Astrocyte (in vitro differentiated cells and primary cell): ENCODE measurements around the gene CPNE2. TPM values are rescaled to one million over a fixed set of nuclear protein-coding genes. Genes with fewer than 3 reads are reported as not detected.

Source experiments
- DNase-seq: peaks from one replicate; pipeline ENCODE4 v3.0.0-alpha.2; 2010; ENCODE audit warnings: low read depth
- FAIRE-seq: peaks from 2 replicates; lab custom pipeline; 2011; peaks lifted over from hg19 to GRCh38; lab: Jason Lieb, UNC
- H2AFZ ChIP-seq: 2 replicates; pipeline ENCODE4 v1.6.0; 2012; ENCODE audit warnings: low read depth, low read length, inconsistent platforms
- H3K27ac ChIP-seq: 2 replicates; pipeline ENCODE4 v1.5.1; 2011; ENCODE audit warnings: low read depth, low read length, inconsistent platforms
- H3K27me3 ChIP-seq: 2 replicates; pipeline ENCODE4 v1.6.0; 2011; ENCODE audit warnings: low read length, inconsistent platforms; ENCODE audit not compliant: insufficient read depth
- H3K36me3 ChIP-seq: 2 replicates; pipeline ENCODE4 v1.5.1; 2011; ENCODE audit warnings: low read length, inconsistent platforms; ENCODE audit not compliant: insufficient read depth
- H3K4me1 ChIP-seq: 2 replicates; pipeline ENCODE4 v1.5.1; 2011; ENCODE audit warnings: low read length, inconsistent platforms; ENCODE audit not compliant: insufficient read depth
- H3K4me2 ChIP-seq: 2 replicates; pipeline ENCODE4 v1.6.0; 2012; ENCODE audit warnings: low read length, inconsistent platforms
- H3K4me3 ChIP-seq: 2 replicates; pipeline ENCODE4 v1.5.1; 2011; ENCODE audit warnings: low read depth, mild to moderate bottlenecking, low read length, inconsistent platforms; ENCODE audit not compliant: insufficient read depth
- H3K79me2 ChIP-seq: 2 replicates; pipeline ENCODE4 v1.6.0; 2012; ENCODE audit warnings: mild to moderate bottlenecking, low read length, inconsistent platforms; ENCODE audit not compliant: insufficient read depth
- H3K9ac ChIP-seq: 2 replicates; pipeline ENCODE4 v1.6.0; 2012; ENCODE audit warnings: mild to moderate bottlenecking, low read length, inconsistent platforms
- H3K9me3 ChIP-seq: 2 replicates; pipeline ENCODE4 v1.5.1; 2012; ENCODE audit warnings: low read depth, mild to moderate bottlenecking, low read length, inconsistent platforms; ENCODE audit not compliant: insufficient read depth
- H4K20me1 ChIP-seq: 2 replicates; pipeline ENCODE4 v1.6.0; 2012; ENCODE audit warnings: low read length, inconsistent platforms; ENCODE audit not compliant: insufficient read depth
- H3K27ac Mint-ChIP-seq: one replicate; pipeline ENCODE4 v1.8.0; 2021; ENCODE audit warnings: mild to moderate bottlenecking, mixed read lengths; ENCODE audit not compliant: unreplicated experiment
- H3K27me3 Mint-ChIP-seq: one replicate; pipeline ENCODE4 v1.8.0; 2021; ENCODE audit warnings: low read depth, mixed read lengths; ENCODE audit not compliant: unreplicated experiment
- H3K36me3 Mint-ChIP-seq: one replicate; pipeline ENCODE4 v1.8.0; 2021; ENCODE audit warnings: low read depth, mixed read lengths; ENCODE audit not compliant: unreplicated experiment
- H3K4me1 Mint-ChIP-seq: one replicate; pipeline ENCODE4 v1.8.0; 2021; ENCODE audit warnings: low read depth, mixed read lengths; ENCODE audit not compliant: unreplicated experiment
- H3K4me3 Mint-ChIP-seq: one replicate; pipeline ENCODE4 v1.8.0; 2021; ENCODE audit warnings: mild to moderate bottlenecking, moderate library complexity, mixed read lengths; ENCODE audit not compliant: unreplicated experiment
- H3K9me3 Mint-ChIP-seq: one replicate; pipeline ENCODE4 v1.8.0; 2021; ENCODE audit warnings: mild to moderate bottlenecking, mixed read lengths; ENCODE audit not compliant: unreplicated experiment
- EZH2 ChIP-seq: IDR thresholded peaks from 2 replicates; pipeline ENCODE4 v1.6.1; 2012; ENCODE audit warnings: mild to moderate bottlenecking, low read length, inconsistent platforms; ENCODE audit not compliant: insufficient read depth
- total RNA-seq: library from RNA; stranded (reverse); gene quantifications from 2 replicates; pipeline ENCODE4 v1.2.1, GENCODE V29; 2021
- TF ChIP-seq, protein P1 (sequence below): IDR thresholded peaks from 2 replicates; pipeline ENCODE4 v1.5.1; 2011; ENCODE audit warnings: low read depth, mild to moderate bottlenecking, inconsistent platforms, low read length, moderate library complexity; ENCODE audit not compliant: insufficient read depth

The CPNE2 gene
- total RNA-seq, 1 donor from 2014 or later = 19.3 TPM

- no peak overlapping the region for H3K4me3 ChIP-seq
- Mint-ChIP-seq H3K4me1 (peaks cover 8% of the 10 kb centered on the region), H3K36me3 (peaks cover 10% of the 10 kb centered on the region), H3K27me3 (peaks cover 8% of the 10 kb centered on the region), H3K9me3 (no peaks in the 10 kb centered on the region), H3K27ac (no peak overlapping the region), H3K4me3 (no peak overlapping the region)
- no peak overlapping the region for H2AFZ ChIP-seq
- no peaks in the 10 kb centered on the region for H3K27me3 ChIP-seq
- H3K9me3 ChIP-seq = no peaks in the 10 kb centered on the region
- H3K9ac ChIP-seq = no peak overlapping the region
- TF ChIP-seq EZH2 = no peak
- TF ChIP-seq, protein P1, sequence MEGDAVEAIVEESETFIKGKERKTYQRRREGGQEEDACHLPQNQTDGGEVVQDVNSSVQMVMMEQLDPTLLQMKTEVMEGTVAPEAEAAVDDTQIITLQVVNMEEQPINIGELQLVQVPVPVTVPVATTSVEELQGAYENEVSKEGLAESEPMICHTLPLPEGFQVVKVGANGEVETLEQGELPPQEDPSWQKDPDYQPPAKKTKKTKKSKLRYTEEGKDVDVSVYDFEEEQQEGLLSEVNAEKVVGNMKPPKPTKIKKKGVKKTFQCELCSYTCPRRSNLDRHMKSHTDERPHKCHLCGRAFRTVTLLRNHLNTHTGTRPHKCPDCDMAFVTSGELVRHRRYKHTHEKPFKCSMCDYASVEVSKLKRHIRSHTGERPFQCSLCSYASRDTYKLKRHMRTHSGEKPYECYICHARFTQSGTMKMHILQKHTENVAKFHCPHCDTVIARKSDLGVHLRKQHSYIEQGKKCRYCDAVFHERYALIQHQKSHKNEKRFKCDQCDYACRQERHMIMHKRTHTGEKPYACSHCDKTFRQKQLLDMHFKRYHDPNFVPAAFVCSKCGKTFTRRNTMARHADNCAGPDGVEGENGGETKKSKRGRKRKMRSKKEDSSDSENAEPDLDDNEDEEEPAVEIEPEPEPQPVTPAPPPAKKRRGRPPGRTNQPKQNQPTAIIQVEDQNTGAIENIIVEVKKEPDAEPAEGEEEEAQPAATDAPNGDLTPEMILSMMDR = no peak
- no peak overlapping the region for H3K27ac ChIP-seq
- H3K79me2 ChIP-seq = no peaks in the 10 kb centered on the region
- H4K20me1 ChIP-seq = no peaks in the 10 kb centered on the region
- DNase-seq (no peak), FAIRE-seq (no peak)
- H3K36me3 ChIP-seq = no peaks in the 10 kb centered on the region
- no peak overlapping the region for H3K4me2 ChIP-seq
- no peaks in the 10 kb centered on the region for H3K4me1 ChIP-seq
These were observed 48.7 kb downstream of the CPNE2 start for GRCh38 chr16:57140931-57141668.

GRCh38 chr16:57141822-57142631 is 49.6 kb downstream of the CPNE2 start:
- H3K27me3 ChIP-seq = no peaks in the 10 kb centered on the region
- no peak overlapping the region for H3K4me3 Mint-ChIP-seq
- no peaks in the 10 kb centered on the region for H3K79me2 ChIP-seq
- H3K9me3 Mint-ChIP-seq = no peaks in the 10 kb centered on the region
- no peak for DNase-seq
- H3K4me2 ChIP-seq = no peak overlapping the region
- H3K36me3 Mint-ChIP-seq = peaks cover 10% of the 10 kb centered on the region
- TF ChIP-seq EZH2 = no peak
- TF ChIP-seq, protein P1 = no peak
- H4K20me1 ChIP-seq = peaks cover under 1% of the 10 kb centered on the region
- H3K36me3 ChIP-seq = no peaks in the 10 kb centered on the region
- H3K4me3 ChIP-seq = no peak overlapping the region
- peaks cover 8% of the 10 kb centered on the region for H3K4me1 Mint-ChIP-seq
- H3K9me3 ChIP-seq = no peaks in the 10 kb centered on the region
- FAIRE-seq = no peak
- peaks cover under 1% of the 10 kb centered on the region for H3K4me1 ChIP-seq
- no peak overlapping the region for H2AFZ ChIP-seq
- H3K27me3 Mint-ChIP-seq = peaks cover 8% of the 10 kb centered on the region
- no peak overlapping the region for H3K9ac ChIP-seq
- no peak overlapping the region for H3K27ac ChIP-seq
- peak overlapping the region; percentile 80 for H3K27ac Mint-ChIP-seq
